Measurements from ENCODE around the gene A3GALT2. TPM values are rescaled to one million over a fixed set of nuclear protein-coding genes. Genes with fewer than 3 reads are reported as not detected.
A peak's percentile ranks its signal among the peaks of the same experiment; 100 is the strongest.

Gene A3GALT2
- total and polyA plus RNA-seq, 9 of the 15 experiments (the other 6 are each of a cell fraction or from before 2014, with no cell fraction given), result not detected

DNA sequence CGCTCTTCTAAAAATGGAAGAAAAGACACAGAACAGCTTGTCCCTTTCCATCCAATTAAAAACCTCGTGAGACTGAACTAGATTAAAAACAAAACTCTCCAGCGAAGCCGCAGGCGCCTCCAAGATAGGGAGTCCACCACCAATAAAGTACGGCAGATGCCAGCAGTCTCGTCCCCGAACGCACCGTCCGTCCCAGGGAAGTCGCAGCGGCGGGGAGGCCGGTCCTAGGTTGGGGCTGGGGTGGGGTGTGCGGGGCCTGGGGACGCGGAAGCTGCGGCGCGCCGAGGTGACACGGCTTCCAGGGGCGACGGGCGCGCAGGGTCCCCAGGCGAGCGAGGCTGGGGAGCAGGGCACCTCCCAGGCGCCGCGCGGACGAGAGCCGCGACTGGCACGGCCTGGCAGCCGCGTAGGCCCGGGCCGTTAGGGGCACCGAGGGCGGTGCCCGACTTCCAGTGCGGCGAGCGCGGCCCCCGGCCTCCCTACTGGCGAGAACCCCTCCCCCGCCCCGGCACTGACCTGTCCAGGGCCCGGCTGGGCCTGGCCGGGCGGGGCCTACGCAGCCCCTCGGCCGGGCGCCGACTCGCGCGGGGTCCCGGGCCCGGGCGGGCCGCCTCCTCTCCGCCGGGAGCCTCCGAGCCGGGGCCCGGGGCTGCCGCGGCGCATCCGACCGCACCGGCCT lies 28.3 kb upstream of the A3GALT2 start (continued):
- TF ChIP-seq, protein P1, sequence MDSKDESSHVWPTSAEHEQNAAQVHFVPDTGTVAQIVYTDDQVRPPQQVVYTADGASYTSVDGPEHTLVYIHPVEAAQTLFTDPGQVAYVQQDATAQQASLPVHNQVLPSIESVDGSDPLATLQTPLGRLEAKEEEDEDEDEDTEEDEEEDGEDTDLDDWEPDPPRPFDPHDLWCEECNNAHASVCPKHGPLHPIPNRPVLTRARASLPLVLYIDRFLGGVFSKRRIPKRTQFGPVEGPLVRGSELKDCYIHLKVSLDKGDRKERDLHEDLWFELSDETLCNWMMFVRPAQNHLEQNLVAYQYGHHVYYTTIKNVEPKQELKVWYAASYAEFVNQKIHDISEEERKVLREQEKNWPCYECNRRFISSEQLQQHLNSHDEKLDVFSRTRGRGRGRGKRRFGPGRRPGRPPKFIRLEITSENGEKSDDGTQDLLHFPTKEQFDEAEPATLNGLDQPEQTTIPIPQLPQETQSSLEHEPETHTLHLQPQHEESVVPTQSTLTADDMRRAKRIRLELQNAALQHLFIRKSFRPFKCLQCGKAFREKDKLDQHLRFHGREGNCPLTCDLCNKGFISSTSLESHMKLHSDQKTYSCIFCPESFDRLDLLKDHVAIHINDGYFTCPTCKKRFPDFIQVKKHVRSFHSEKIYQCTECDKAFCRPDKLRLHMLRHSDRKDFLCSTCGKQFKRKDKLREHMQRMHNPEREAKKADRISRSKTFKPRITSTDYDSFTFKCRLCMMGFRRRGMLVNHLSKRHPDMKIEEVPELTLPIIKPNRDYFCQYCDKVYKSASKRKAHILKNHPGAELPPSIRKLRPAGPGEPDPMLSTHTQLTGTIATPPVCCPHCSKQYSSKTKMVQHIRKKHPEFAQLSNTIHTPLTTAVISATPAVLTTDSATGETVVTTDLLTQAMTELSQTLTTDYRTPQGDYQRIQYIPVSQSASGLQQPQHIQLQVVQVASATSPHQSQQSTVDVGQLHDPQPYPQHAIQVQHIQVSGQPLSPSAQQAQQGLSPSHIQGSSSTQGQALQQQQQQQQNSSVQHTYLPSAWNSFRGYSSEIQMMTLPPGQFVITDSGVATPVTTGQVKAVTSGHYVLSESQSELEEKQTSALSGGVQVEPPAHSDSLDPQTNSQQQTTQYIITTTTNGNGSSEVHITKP (IDR thresholded peaks at IDR 0.05; ENCODE audit: partially characterized antibody), result no peak
- TF ChIP-seq MAZ (CRISPR knock-in tag; conservative IDR thresholded peaks at IDR 0.05 in 1 of 2, IDR thresholded peaks at IDR 0.05 in 1 of 2) (peak in 1 of 2 experiments; percentile 49; a peak in 1 of 4 replicates), ZKSCAN1 (IDR thresholded peaks at IDR 0.05; ENCODE audit: low read depth, low read length) (no peak), CCAR2 (IDR thresholded peaks at IDR 0.05; ENCODE audit: low read depth, low read length) (no peak), TBP (optimal IDR thresholded peaks at IDR 0.05; ENCODE audit: low read depth, low read length) (no peak), ZFP36 (IDR thresholded peaks at IDR 0.05; ENCODE audit: low read depth, low read length, partially characterized antibody) (no peak), NR2F6 (CRISPR knock-in tag; IDR thresholded peaks at IDR 0.05) (no peak), MCM5 (IDR thresholded peaks at IDR 0.05; ENCODE audit: low read depth) (no peak), ESRRB (CRISPR knock-in tag; IDR thresholded peaks at IDR 0.05; ENCODE audit: borderline replicate concordance) (no peak), GATAD2B (IDR thresholded peaks at IDR 0.05; ENCODE audit: borderline replicate concordance) (peak; percentile 45; the same call in 1 of the 2 replicates), ZNF174 (CRISPR knock-in tag; IDR thresholded peaks at IDR 0.05) (no peak), ZNF212 (CRISPR knock-in tag; IDR thresholded peaks at IDR 0.05) (no peak), ZFX (CRISPR knock-in tag; IDR thresholded peaks at IDR 0.05) (peak; percentile 72), MEIS2 (IDR thresholded peaks at IDR 0.05; ENCODE audit: partially characterized antibody) (no peak), RCOR1 (IDR thresholded peaks at IDR 0.05; ENCODE audit: borderline replicate concordance in 1 of 2, low read depth in 2 of 2, low read length in 2 of 2) (no peak), SRSF1 (IDR thresholded peaks at IDR 0.05; ENCODE audit: low read depth, low read length) (no peak), FOXK1 (CRISPR knock-in tag; IDR thresholded peaks at IDR 0.05; ENCODE audit: borderline replicate concordance) (no peak)
- TF ChIP-seq, protein P2, sequence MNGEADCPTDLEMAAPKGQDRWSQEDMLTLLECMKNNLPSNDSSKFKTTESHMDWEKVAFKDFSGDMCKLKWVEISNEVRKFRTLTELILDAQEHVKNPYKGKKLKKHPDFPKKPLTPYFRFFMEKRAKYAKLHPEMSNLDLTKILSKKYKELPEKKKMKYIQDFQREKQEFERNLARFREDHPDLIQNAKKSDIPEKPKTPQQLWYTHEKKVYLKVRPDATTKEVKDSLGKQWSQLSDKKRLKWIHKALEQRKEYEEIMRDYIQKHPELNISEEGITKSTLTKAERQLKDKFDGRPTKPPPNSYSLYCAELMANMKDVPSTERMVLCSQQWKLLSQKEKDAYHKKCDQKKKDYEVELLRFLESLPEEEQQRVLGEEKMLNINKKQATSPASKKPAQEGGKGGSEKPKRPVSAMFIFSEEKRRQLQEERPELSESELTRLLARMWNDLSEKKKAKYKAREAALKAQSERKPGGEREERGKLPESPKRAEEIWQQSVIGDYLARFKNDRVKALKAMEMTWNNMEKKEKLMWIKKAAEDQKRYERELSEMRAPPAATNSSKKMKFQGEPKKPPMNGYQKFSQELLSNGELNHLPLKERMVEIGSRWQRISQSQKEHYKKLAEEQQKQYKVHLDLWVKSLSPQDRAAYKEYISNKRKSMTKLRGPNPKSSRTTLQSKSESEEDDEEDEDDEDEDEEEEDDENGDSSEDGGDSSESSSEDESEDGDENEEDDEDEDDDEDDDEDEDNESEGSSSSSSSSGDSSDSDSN (IDR thresholded peaks at IDR 0.05; ENCODE audit: borderline replicate concordance in 1 of 2, low read depth in 2 of 2, low read length in 2 of 2), result peak in 1 of 2 experiments; percentile 63; a peak in 1 of 4 replicates
- TF ChIP-seq, protein P3, sequence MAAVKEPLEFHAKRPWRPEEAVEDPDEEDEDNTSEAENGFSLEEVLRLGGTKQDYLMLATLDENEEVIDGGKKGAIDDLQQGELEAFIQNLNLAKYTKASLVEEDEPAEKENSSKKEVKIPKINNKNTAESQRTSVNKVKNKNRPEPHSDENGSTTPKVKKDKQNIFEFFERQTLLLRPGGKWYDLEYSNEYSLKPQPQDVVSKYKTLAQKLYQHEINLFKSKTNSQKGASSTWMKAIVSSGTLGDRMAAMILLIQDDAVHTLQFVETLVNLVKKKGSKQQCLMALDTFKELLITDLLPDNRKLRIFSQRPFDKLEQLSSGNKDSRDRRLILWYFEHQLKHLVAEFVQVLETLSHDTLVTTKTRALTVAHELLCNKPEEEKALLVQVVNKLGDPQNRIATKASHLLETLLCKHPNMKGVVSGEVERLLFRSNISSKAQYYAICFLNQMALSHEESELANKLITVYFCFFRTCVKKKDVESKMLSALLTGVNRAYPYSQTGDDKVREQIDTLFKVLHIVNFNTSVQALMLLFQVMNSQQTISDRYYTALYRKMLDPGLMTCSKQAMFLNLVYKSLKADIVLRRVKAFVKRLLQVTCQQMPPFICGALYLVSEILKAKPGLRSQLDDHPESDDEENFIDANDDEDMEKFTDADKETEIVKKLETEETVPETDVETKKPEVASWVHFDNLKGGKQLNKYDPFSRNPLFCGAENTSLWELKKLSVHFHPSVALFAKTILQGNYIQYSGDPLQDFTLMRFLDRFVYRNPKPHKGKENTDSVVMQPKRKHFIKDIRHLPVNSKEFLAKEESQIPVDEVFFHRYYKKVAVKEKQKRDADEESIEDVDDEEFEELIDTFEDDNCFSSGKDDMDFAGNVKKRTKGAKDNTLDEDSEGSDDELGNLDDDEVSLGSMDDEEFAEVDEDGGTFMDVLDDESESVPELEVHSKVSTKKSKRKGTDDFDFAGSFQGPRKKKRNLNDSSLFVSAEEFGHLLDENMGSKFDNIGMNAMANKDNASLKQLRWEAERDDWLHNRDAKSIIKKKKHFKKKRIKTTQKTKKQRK (IDR thresholded peaks at IDR 0.05; ENCODE audit: borderline replicate concordance, low read depth, low read length), result no peak
